Measurements from ENCODE around the gene HOXB1. TPM values are rescaled to one million over a fixed set of nuclear protein-coding genes. Genes with fewer than 3 reads are reported as not detected.
A peak's percentile ranks its signal among the peaks of the same experiment; 100 is the strongest.
"Not testable (repeated sequence)": the region's sequence is repeated elsewhere in the genome, so short reads cannot be mapped to it uniquely, and the experiment has no call there.

Gene HOXB1
- polyA plus RNA-seq, 10 donors: not detected

- peak in 2 of 3 donors; percentile 72 to 87 for DNase-seq
Measured at GRCh38 chr17:48522031-48522653, 8.7 kb downstream of the HOXB1 start.

GRCh38 chr17:48520631-48521079 lies 10.2 kb downstream of the HOXB1 start:
- DNase-seq: no peak

- no peak for DNase-seq
Measured at GRCh38 chr17:48519427-48519826, 11.4 kb downstream of the HOXB1 start.

DNA sequence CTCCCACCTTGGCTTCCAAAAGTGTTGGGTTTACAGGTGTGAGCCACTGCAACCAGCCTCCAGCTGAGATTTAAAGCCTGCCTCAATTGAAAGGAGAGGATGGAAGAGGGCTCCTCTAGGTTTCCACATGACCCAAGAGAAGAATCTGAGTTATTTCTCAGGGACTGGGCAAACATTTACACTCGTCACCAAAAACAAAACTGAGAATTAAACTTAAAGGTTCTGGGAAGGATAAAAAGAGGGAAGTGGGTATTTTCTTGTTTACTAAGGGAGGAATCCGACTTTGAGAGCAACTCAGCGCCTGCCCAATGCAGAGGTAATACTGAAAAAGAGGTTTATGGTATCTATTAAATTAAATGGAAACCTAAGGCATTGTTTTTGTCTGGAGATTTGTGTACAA lies 13.3 kb downstream of the HOXB1 start:
- no peak for DNase-seq

DNA sequence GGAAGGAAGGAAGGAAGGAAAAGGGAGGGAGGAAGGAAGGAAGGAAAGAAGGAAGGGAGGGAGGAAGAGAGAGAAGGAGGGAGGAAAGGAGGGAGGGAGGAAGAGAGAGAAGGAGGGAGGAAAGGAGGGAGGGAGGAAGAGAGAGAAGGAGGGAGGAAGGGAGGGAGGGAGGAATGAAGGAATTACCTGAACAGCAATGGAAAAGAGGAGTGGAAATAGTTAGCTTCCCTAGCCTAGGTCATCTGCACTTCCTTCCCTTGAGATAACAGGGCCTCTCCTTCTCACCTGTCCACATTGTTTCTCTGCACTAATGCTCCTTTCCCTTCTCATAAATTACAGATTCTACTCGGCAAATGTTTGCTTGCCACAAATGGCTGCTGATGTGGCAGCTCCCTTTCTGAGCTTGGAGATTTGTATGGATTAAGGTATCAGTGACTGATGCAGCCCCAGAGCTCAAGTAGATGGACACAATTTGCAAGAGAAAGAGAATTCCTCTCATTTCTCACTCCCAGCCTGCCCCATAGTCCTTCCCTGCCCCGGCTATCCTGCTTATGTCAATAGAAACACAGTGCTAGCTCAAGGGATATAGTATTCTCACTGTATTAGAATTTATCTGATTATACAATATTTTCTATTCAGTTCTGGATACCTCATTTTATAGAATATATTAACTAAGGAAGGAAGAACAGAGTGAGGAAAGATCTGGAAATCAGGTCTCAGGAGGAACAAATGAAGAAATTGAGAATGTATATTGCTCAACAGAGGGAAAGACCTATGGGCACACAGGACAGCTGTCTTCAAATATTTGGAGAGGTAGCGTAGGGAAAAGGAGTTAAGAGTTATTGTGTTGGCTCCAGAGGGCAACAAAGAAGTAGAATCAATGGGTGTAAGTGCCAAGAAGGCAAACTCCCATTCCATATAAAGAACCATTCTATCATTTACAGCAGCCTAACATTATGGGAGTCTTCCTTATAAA lies 14.6 kb downstream of the HOXB1 start:
- DNase-seq: no peak

GRCh38 chr17:48514477-48514876 lies 16.3 kb downstream of the HOXB1 start:
- no peak for DNase-seq

- DNase-seq: no peak
Measured at GRCh38 chr17:48513666-48514455, 16.9 kb downstream of the HOXB1 start.

GRCh38 chr17:48513097-48513496 lies 17.7 kb downstream of the HOXB1 start:
- no peak for DNase-seq

DNA sequence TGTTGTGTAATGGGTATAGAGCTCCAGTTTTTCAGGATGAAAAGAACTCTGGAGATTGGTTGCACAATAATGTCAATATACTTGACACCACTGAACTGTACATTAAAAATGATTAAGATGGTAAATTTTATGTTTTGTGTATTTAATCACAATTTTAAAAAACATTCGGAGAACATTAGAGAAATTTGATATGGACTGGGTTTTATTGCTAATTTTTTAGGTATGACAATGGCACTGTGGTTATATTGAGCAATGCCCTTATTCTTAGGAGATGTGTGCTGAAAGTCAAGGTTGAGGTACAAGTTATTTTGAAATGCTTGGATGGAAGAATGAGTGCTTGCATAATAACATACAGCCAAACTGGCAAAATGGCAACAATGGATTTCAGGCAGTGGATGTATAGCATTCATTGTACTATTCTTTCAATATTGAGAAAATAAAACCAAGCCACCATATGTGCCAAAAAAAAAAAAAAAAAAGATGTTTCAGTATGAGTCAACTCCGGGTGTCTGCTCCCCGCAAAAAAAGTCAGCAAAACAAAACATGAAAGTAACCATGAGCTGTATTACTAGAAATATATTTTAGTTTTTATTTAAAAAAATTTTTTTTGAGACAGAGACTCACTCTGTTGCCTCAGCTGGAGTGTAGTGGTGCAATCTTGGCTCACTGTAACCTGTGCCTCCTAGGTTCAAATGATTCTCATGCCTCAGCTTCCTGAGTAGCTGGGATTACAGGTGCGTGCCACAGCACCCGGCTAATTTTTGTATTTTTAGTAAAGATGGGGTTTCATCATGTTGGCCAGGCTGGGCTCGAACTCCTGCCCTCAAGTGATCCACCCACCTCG lies 19.8 kb downstream of the HOXB1 start:
- DNase-seq: no peak

GRCh38 chr17:48510381-48510760 lies 20.4 kb downstream of the HOXB1 start:
- no peak for DNase-seq

DNA sequence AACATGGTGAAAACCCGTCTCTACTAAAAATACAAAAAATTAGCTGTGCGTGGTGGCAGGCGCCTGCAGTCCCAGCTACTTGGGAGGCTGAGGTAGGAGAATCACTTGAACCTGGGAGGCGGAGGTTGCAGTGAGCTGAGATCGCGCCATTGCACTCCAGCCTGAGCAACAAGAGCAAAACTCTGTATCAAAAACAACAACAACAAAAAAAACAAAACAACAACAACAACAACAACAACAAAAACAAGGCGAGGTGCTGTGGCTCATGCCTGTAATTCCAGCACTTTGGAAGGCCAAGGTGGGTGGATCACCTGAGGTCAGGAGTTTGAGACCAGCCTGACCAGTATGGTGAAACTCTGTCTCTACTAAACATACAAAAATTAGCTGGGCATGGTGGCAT lies 21.1 kb downstream of the HOXB1 start:
- not testable (repeated sequence) for DNase-seq

- DNase-seq: no peak
Measured at GRCh38 chr17:48506246-48506645, 24.6 kb downstream of the HOXB1 start.

DNA sequence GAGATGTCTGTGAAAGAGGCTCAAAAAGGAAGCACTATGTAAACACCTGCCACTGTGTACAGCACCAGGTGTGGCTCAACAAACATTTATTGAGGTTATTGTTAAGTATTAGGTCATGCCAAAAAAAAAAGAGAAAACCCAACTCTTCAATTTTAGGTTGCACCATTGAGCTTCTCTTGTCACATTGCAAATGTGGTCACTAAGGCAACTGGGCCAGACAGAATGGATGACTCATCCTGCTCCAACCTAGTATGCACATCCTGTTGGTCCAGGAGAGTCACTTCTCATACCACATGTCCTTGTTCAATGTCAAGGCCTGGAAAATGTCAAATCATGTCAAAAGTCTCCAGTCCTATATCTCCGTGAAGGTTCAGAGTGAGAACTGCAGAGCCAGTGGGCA lies 25.0 kb downstream of the HOXB1 start:
- peak in 1 of 3 donors; percentile 73 for DNase-seq

DNA sequence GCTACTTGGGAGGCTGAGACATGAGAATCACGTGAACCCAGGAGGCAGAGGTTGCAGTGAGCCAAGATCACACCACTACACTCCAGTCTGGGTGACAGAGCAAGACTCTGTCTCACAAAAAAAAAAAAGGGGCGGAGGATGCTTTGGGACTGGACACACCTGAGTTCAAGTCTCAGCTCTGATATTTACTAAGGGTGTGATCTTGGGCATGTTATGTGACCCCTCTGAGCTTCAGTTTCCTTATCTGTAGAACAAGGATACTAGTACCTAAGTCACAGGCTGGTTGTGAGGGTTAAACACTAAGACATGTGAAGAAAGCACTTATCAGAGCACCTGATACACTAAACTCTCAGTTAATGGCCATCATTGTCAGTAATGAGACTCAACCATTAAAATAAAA lies 25.9 kb downstream of the HOXB1 start:
- DNase-seq: no peak

DNA sequence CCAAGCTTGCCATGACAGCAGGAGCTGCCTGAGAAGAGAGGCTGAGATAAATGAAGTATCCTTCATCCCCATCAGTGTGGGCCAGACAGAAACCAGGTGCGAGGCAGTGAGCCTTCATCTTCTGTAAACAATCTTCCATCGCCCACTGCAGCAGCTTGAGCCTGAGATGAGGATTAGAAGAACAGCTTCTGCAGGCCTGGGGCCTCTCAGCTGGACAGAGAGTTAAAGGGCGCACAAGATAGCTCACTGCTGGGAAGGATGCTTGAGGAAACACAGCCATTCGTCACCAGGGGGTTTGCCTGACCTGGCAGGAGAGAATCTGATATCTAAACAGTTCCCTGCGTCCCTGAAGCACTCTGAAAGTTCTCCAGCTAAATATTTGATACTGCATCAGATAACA lies 27.1 kb downstream of the HOXB1 start:
- no peak for DNase-seq

DNA sequence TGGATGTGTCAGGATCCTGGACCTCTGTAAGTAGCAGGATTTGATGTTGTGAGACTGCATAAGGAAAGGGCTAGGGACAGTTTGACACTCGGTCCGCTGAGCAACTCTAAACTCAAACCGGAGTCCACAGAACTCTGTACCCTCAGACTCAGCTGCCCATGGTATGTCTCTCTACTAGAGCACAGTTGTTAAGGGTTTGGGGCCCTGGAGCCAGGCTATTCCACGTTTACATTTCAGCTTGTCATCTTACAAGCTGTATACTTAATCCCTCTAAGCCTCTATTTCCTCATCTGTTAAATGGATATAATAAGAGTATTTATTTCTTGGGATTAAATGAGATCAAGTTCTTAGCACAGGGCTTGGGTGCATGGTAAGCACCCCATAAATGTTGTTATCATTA lies 27.9 kb downstream of the HOXB1 start:
- no peak for DNase-seq

DNA sequence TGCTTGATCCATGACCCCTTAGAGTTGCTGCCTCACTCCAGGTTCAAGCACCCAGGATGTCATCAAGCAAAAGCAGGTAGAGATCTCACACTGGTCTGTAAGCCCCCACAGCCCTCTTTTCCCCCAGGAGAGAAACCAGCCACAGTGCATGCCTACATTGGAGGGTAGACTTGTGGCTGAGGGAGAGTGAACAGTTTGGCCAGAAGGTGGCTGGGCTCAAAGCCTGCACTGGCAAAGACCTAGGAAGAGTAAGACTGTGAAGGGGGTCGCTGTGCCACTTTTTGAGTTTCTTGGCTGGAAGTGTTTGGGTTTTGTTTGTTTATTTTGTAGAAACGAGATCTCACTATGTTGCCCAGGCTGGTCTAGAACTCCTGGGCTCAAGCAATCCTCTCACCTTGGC lies 28.5 kb downstream of the HOXB1 start:
- DNase-seq: no peak

GRCh38 chr17:48500435-48501426 lies 30.1 kb downstream of the HOXB1 start:
- DNase-seq: peak in 1 of 3 donors; percentile 48

DNA sequence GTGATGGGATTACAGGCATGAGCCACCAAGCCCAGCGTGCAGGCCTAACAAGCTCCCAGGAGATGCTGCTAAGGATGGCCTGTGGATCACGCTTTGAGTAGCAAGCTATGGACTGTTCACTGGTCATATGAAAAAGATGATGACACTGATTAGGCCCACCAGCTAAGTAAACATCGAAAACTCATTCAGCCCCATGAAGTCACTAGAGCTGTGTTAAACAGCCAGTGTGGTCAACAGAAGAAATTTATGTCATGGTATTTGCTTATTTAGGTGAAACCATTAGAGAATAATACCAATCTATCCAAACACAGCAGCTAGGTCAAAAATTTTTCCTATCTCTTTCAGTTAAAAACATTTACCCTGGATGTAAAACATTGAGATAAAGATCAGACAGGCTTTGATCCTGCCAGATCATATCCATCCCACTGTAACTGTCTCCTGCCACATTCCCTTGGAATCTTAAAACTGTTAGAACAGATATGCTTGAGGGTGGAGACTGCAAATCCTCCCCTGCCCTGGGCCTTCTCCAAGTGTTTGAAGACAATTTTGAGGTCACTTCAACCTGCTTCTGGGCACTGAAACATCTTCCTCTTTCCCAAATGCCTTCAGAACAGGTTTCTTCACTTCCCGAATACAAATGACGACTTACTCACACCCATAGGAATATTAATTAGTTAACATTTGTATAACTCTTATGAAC lies 30.9 kb downstream of the HOXB1 start:
- no peak for DNase-seq

All from muscle of back (tissue), 11 donors.